Left ventricle myocardium inferior (tissue), 1 donor: Measurements from ENCODE around the gene LIMS2. TPM values are rescaled to one million over a fixed set of nuclear protein-coding genes. Genes with fewer than 3 reads are reported as not detected.

Experiments used
- DNase-seq: peaks from one replicate; pipeline ENCODE4 v3.0.0-alpha.2; 2020
- H3K27ac ChIP-seq: fragments of 200-600 bp; replicated peaks from 2 replicates; pipeline ENCODE4 v1.8.0; 2021
- H3K27me3 ChIP-seq: fragments of 200-600 bp; 2 replicates; pipeline ENCODE4 v1.8.0; 2021; ENCODE audit warnings: low read depth
- H3K36me3 ChIP-seq: fragments of 200-600 bp; 2 replicates; pipeline ENCODE4 v1.8.0; 2021
- H3K4me1 ChIP-seq: fragments of 200-600 bp; 2 replicates; pipeline ENCODE4 v1.8.0; 2021
- H3K4me3 ChIP-seq: fragments of 200-600 bp; 2 replicates; pipeline ENCODE4 v1.8.0; 2021; ENCODE audit warnings: mild to moderate bottlenecking, moderate library complexity
- H3K9me3 ChIP-seq: fragments of 200-600 bp; replicated peaks from 2 replicates; pipeline ENCODE4 v1.8.0; 2021
- intact Hi-C: fragments of 100-400 bp; cut with micrococcal nuclease; formaldehyde crosslinking; loops from one replicate; pipeline ENCODE4 v1.11.0; 2022
- total RNA-seq: library from RNA; stranded (reverse); fragmentation: NEBNext Ultra II Directional; extraction: Animal tissue kit (Norgen Biotek cat#: 25700); gene quantifications from one replicate; pipeline ENCODE4 v1.2.1, GENCODE V29; 2021
- TF ChIP-seq, protein P1 (sequence below): fragments of 200-600 bp; IDR thresholded peaks from 2 replicates; pipeline ENCODE4 v1.8.0; 2021; ENCODE audit warnings: antibody characterized with exemption, mild to moderate bottlenecking, borderline replicate concordance
- donor health status: DM: no; HTN: yes; CAD: no; lungs with severe emphysema.

The LIMS2 gene
- total RNA-seq, 1 donor from 2014 or later = 173 TPM

DNA sequence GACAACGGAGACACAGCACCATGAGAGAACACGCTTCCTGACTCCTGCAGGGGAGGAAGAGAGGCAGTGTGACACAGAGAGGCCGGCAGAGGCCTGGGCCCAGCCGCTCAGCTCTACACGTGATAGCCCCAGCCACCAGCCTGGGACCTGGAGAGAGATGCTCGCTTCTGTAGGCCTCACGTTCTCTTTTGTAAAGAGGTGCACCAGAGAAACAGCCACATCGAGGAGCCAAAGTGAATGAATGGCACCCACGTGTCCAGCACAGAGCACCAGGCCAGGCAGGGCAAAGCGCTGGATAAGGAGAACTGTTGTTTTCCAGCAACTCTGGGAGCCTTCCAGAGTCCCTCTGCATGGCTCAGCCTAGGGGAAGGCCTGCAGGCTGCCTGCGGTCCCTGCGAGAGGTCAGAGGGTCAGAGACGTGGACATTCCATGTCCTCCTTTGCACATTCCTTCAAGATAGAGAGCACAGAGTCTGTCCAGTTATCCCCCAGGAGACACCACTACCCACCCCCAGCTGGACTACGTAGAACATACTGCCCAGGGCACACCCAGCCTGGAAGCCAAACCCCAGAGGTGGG lies 14.2 kb downstream of the LIMS2 start:
- intact Hi-C loops = no loop called here

DNA sequence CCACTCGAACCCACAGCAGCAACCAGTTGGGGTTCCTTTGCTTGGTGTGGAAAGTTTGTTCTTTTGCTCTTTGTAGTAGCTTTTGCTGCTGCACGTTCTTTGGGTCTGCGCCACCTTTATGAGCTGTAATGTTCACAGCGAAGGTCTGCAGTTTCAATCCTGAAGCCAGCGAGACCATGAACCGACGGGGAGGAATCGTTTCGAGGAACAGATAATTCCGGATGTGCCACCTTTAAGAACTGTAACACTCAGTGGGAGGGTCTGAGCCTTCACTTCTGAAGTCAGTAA lies 15.1 kb downstream of the LIMS2 start:
- Histone ChIP-seq H3K4me3 (peak overlapping the region; percentile 28), H3K27ac (peak overlapping the region; percentile 99), H3K9me3 (no peaks in the 10 kb centered on the region), H3K36me3 (peaks cover 38% of the 10 kb centered on the region), H3K27me3 (peaks cover 7% of the 10 kb centered on the region), H3K4me1 (peaks cover 97% of the 10 kb centered on the region)
- DNase-seq = no peak
- TF ChIP-seq, protein P1, sequence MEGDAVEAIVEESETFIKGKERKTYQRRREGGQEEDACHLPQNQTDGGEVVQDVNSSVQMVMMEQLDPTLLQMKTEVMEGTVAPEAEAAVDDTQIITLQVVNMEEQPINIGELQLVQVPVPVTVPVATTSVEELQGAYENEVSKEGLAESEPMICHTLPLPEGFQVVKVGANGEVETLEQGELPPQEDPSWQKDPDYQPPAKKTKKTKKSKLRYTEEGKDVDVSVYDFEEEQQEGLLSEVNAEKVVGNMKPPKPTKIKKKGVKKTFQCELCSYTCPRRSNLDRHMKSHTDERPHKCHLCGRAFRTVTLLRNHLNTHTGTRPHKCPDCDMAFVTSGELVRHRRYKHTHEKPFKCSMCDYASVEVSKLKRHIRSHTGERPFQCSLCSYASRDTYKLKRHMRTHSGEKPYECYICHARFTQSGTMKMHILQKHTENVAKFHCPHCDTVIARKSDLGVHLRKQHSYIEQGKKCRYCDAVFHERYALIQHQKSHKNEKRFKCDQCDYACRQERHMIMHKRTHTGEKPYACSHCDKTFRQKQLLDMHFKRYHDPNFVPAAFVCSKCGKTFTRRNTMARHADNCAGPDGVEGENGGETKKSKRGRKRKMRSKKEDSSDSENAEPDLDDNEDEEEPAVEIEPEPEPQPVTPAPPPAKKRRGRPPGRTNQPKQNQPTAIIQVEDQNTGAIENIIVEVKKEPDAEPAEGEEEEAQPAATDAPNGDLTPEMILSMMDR = no peak
- intact Hi-C loops = no loop called here

More for the DNA sequence above, 14.2 kb downstream of the LIMS2 start:
- Histone ChIP-seq H3K4me1 (peaks cover 97% of the 10 kb centered on the region), H3K4me3 (peak overlapping the region; percentile 28), H3K27ac (peak overlapping the region; percentile 99), H3K27me3 (peaks cover 7% of the 10 kb centered on the region), H3K9me3 (no peaks in the 10 kb centered on the region), H3K36me3 (peaks cover 34% of the 10 kb centered on the region)
- TF ChIP-seq, protein P1 = no peak
- DNase-seq = no peak

- intact Hi-C loops = no loop called here
These were observed 15.7 kb downstream of the LIMS2 start for GRCh38 chr2:127659408-127660290.

DNA sequence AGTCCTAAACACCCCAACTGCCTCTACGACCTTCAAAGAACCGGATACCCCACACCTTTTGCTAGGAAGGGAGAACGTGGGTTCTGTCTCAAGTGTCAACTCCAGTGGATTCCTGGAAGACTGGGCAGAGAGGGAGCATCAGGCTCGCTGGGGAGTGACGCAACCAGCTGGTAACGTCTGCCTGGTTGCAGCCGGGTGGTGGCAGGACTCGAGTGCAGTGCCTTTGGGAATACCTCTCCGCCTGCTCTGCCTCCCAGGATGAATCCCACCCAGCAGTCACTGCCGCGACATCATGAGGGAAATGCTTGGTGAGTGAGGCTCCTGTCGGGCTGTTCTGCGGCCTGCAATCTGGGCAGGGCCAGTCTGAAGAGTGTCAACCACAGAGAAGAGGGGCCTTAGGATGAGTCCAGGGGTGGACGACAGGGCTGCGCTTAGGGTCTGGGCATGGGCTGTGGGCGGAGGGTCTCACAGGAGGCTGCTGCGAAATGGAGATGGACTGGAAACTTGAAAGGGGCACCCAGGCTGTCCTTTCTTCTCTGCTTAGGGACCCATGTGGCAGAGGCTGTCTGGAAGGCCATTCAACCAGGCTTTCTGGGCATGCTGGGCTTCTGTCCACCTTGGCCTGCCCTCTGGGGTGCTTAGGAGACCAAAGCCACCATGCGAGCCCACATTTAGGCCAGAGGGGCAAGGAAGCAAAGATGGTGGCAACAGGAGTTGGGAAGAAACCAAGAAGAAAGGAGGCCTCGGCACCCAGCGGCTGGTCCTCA lies 16.5 kb downstream of the LIMS2 start:
- Histone ChIP-seq H3K9me3 (no peaks in the 10 kb centered on the region), H3K27ac (peak overlapping the region; percentile 99), H3K27me3 (peaks cover 3% of the 10 kb centered on the region), H3K4me1 (peaks cover 99% of the 10 kb centered on the region), H3K36me3 (peaks cover 52% of the 10 kb centered on the region), H3K4me3 (peak overlapping the region; percentile 48)
- TF ChIP-seq, protein P1 = no peak
- peak; percentile 21 for DNase-seq
- intact Hi-C loops = no loop called here

More at GRCh38 chr2:127659408-127660290, 15.7 kb downstream of the LIMS2 start:
- TF ChIP-seq, protein P1 = no peak
- Histone ChIP-seq H3K27me3 (peaks cover 7% of the 10 kb centered on the region), H3K9me3 (no peaks in the 10 kb centered on the region), H3K4me3 (peak overlapping the region; percentile 48), H3K36me3 (peaks cover 44% of the 10 kb centered on the region), H3K27ac (peak overlapping the region; percentile 99), H3K4me1 (peaks cover 97% of the 10 kb centered on the region)
- DNase-seq = peak; percentile 61

DNA sequence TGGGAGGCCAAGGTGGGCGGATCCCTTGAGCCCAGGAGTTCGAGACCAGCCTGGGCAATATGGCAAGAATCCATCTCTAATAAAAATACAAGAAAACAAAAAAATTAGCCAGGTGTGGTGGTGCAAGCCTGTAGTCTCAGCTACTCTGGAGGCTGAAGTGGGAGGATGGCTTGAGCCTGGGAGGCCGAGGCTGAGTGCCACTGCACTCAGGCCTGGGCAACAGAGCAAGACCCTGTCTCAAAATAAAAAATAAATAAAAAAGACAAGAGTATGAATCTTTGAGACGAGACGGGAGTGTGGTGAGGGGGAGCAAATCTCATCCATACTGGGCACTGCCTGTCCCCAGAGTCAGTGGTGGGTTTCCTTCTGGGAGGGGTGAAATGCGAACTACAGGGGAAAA lies 17.2 kb downstream of the LIMS2 start:
- Histone ChIP-seq H3K4me1 (peaks cover 99% of the 10 kb centered on the region), H3K27me3 (no peaks in the 10 kb centered on the region), H3K9me3 (no peaks in the 10 kb centered on the region), H3K27ac (peak overlapping the region; percentile 99), H3K4me3 (peak overlapping the region; percentile 48), H3K36me3 (peaks cover 59% of the 10 kb centered on the region)
- TF ChIP-seq, protein P1 = no peak
- intact Hi-C loops = no loop called here
- DNase-seq = no peak
